ENCODE data around the gene CTH.
"Not testable (repeated sequence)": the region's sequence is repeated elsewhere in the genome, so short reads cannot be mapped to it uniquely, and the experiment has no call there.

The CTH gene

GRCh38 chr1:70405780-70406416 lies 5.2 kb upstream of the CTH start:
- DNase-seq (ENCODE audit: low read depth in 2 of 3, low spot score in 1 of 3), result no peak

DNA sequence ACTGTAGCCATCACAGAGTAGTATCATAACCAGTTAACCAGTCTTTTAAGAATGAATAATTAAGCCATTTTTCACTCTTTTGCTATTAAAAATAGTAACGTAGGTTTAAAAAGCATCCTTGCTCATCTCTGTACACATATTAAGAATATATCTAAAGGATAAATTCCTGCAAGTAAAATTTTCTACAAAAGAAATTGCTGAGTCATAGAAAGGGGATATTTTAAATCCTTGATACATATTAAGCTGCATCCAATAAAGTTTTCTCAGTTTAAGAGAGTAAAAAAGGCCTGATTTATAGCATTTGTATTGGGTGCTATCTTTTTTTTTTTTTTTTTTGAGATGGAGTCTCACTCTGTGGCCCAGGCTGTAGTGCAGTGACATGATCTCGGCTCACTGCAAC lies 1.9 kb upstream of the CTH start:
- no peak for DNase-seq (ENCODE audit: low read depth in 2 of 3, low spot score in 1 of 3)

DNA sequence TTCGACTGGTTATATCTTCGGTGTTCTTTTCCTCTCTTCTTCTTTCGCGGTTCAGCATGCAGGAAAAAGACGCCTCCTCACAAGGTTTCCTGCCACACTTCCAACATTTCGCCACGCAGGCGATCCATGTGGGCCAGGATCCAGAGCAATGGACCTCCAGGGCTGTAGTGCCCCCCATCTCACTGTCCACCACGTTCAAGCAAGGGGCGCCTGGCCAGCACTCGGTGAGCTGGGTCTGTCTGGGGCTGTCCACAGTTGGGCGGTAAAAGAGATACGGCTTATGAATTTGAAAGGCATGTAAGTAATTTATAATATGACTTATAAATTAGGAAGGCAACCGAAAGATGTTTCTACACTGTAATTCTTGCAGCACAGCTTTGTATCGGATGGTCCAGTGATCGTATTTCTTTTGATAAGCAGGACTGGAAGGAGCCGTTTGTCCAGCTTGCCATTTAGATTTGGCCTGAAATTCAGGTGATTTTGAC lies 334 bp downstream of the CTH start:
- peak in 1 of 3 donors; percentile 3 for DNase-seq (ENCODE audit: low read depth in 2 of 3, low spot score in 1 of 3)

GRCh38 chr1:70415882-70416281 lies 4.8 kb downstream of the CTH start:
- no peak for DNase-seq (ENCODE audit: low read depth in 2 of 3, low spot score in 1 of 3)

- DNase-seq (ENCODE audit: low read depth in 2 of 3, low spot score in 1 of 3), result not testable (repeated sequence)
These were observed 8.1 kb downstream of the CTH start for GRCh38 chr1:70418973-70419734.

GRCh38 chr1:70420320-70420719 lies 9.3 kb downstream of the CTH start:
- DNase-seq (ENCODE audit: low read depth in 2 of 3, low spot score in 1 of 3), result no peak

GRCh38 chr1:70426154-70427131 lies 15.4 kb downstream of the CTH start:
- DNase-seq (ENCODE audit: low read depth in 2 of 3, low spot score in 1 of 3), result no peak

DNA sequence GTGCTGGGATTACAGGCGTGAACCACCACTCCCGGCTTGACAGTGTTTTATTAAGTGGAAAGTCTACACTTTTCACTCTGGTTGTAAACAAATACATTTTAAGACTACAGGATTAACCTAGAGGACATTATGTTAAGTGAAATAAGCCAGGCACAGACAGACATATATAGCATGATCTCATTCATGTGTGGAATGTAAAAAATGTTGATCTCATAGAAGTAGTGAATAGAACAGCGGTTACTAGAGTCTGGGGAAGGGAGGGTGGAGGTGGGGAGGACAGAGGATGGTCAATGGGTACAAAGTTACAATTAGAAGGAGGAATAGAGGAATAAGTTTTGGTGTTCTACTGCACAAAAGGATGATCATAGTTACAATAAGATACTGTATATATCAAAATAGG lies 16.9 kb downstream of the CTH start:
- DNase-seq (ENCODE audit: low read depth in 2 of 3, low spot score in 1 of 3), result no peak

DNA sequence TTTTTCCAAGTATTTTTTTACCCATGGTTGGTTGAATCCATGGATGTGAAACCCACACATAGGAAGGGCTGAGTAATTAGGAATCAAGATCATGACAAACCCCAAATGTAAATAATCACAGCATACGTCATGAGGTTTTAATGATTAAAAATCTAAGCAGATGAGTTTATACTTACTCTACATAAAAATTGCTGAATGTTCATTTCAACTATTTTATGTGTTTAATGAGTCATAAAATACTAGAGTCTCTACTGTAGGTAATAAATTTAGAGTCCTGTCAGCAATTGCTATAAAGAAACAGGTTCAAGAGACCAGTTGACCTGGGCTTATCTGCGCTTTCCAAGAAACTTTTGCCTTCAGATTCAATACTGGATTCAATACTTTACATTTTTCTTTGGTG lies 18.2 kb downstream of the CTH start:
- DNase-seq (ENCODE audit: low read depth in 2 of 3, low spot score in 1 of 3), result no peak

GRCh38 chr1:70429757-70430156 lies 18.7 kb downstream of the CTH start:
- DNase-seq (ENCODE audit: low read depth in 2 of 3, low spot score in 1 of 3), result no peak

DNA sequence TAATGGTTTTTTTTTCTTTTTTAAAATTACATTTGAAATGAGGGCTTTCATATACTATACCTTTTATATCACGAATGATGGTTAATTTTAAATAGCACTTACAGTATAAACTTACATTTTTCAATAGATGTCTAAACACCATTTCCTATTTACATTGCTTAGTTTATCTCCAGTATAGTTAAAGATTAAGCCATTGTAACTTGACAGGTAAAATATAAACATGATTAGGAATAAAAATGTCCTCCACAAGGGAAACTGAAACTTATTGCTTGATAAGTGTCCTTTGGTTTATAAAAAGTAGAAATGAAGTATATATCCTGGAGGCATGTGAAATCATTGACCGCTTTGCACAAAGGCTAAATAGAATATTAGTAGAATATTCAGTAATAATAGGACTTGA lies 20.2 kb downstream of the CTH start:
- DNase-seq (ENCODE audit: low read depth in 2 of 3, low spot score in 1 of 3), result no peak

DNA sequence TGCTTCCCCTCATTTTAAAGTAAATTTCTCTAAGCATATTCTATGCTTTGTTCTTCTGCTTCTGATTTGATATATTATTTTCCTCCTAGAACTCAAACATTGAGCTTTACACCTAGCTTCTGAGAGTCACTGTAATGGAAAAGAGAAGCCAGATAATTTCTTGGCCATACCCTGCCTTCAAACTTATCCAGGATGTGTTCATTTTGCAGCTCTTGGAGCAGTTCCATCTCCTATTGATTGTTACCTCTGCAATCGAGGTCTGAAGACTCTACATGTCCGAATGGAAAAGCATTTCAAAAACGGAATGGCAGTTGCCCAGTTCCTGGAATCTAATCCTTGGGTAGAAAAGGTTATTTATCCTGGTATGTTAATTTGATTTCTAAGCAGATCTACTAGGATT lies 20.8 kb downstream of the CTH start:
- DNase-seq (ENCODE audit: low read depth in 2 of 3, low spot score in 1 of 3), result no peak

- DNase-seq (ENCODE audit: low read depth in 2 of 3, low spot score in 1 of 3), result no peak
These were observed 23.3 kb downstream of the CTH start for GRCh38 chr1:70434253-70434859.

DNA sequence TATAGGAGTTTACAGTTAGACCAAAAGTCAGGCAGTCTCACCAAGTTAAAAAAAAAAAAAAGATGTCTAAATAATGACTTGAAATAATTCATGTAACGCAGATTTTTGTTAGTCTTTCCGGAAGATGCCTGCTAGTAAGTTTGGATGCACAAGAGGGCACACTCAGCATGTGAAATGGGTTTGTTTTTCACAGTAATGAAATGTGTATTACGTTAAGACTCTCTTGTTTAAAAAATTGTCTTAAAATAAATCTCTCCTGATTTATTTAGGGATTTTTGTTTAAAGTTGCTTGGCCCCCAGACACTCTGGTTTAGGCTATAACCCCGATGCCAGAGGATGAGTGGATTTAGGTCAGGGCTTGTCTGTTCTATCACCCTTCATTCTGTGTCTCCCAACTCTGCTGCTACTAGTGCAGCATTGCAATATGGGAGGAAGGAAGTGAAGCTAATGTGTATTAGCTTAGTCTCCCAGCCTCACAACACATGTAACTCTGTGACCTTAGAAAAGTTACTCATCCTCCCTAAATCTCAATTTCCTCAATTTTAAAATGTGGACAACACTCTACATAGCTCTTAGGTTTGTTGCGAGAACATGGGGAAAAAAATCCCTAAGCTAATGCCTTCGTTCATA lies 25.7 kb downstream of the CTH start:
- DNase-seq (ENCODE audit: low read depth in 2 of 3, low spot score in 1 of 3), result no peak

DNA sequence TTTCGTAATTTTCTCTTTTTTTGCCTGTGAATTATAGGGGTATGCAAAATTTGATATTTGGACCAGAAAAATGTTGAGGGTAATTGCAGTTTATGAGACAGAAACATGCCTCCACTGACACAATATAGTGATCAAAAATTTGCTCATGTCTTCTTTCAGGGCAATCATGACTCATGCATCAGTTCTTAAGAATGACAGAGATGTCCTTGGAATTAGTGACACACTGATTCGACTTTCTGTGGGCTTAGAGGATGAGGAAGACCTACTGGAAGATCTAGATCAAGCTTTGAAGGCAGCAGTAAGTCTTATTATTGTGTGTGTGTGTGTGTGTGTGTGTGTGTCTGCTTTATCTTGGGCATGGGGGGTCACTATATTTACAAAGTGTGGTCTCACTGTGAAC lies 27.5 kb downstream of the CTH start:
- no peak for DNase-seq (ENCODE audit: low read depth in 2 of 3, low spot score in 1 of 3)

GRCh38 chr1:70440642-70441391 lies 29.7 kb downstream of the CTH start:
- no peak for DNase-seq (ENCODE audit: low read depth in 2 of 3, low spot score in 1 of 3)

- no peak for DNase-seq (ENCODE audit: low read depth in 2 of 3, low spot score in 1 of 3)
These were observed 30.4 kb downstream of the CTH start for GRCh38 chr1:70441392-70442035.

- no peak for DNase-seq (ENCODE audit: low read depth in 2 of 3, low spot score in 1 of 3)
These were observed 31.4 kb downstream of the CTH start for GRCh38 chr1:70442490-70442889.

DNA sequence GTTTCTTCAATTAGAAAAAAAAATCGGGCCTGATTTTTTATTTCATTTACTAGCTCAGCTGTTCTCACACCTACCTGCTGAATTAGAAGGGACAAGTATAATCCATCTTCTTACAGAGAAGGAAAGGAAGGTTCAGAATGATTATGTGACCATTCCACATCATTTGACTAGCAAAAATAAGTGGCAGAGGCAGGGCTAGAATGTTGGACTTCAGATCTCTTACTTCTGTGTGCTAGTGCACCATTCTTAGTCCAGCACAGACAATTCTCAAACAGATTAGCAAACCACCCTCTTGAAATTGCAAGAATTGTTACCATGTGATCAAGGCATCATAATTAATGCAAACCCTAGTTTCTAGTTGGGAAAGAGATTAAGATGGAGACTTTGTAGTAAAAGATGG lies 32.7 kb downstream of the CTH start:
- no peak for DNase-seq (ENCODE audit: low read depth in 2 of 3, low spot score in 1 of 3)

- DNase-seq (ENCODE audit: low read depth in 2 of 3, low spot score in 1 of 3), result no peak
These were observed 38.0 kb downstream of the CTH start for GRCh38 chr1:70449049-70449448.

Data from stimulated activated CD4-positive, alpha-beta T cell treated with anti-CD3 and anti-CD28 coated beads, Interleukin-12 subunit alpha, Interleukin-12 subunit beta, amount 100 ng/mL, for 48 hours (primary cell).